GM13977 (cell line): ENCODE measurements around the gene WNT5A.

Source experiments
- DNase-seq: peaks from one replicate; pipeline ENCODE4 v3.0.0; 2012; ENCODE audit warnings: low spot score
- CTCF ChIP-seq: IDR thresholded peaks from 2 replicates; pipeline ENCODE4 v1.5.1; 2012; ENCODE audit warnings: mild to moderate bottlenecking, control low read depth; ENCODE audit not compliant: insufficient read depth; ENCODE audit errors: extremely low read depth, missing control alignments
- in situ Hi-C: fragments of 300-500 bp; cut with MboI; formaldehyde crosslinking; loops from one replicate; pipeline ENCODE4 v1.12.0; 2022; ENCODE audit warnings: low sequenced_read_pairs, low pct_unique_long_range_greater_than_20kb, mixed read lengths, inconsistent platforms; ENCODE audit not compliant: unreplicated experiment

Gene WNT5A

GRCh38 chr3:55468251-55468650 lies 18.9 kb downstream of the WNT5A start:
- in situ Hi-C loops, result no loop called here
- no peak for DNase-seq
- TF ChIP-seq CTCF, result no peak

- no peak for DNase-seq
- in situ Hi-C loops, result no loop called here
- TF ChIP-seq CTCF, result no peak
Observed at GRCh38 chr3:55467099-55467498, 20.0 kb downstream of the WNT5A start.

- in situ Hi-C loops, result no loop called here
Observed at GRCh38 chr3:55466526-55466925, 20.6 kb downstream of the WNT5A start.

GRCh38 chr3:55461896-55462295 lies 25.2 kb downstream of the WNT5A start:
- in situ Hi-C loops, result no loop called here
- TF ChIP-seq CTCF, result no peak
- no peak for DNase-seq

More at GRCh38 chr3:55466526-55466925, 20.6 kb downstream of the WNT5A start:
- TF ChIP-seq CTCF, result no peak
- no peak for DNase-seq

GRCh38 chr3:55459838-55460237 lies 27.3 kb downstream of the WNT5A start:
- in situ Hi-C loops, result no loop called here
- no peak for DNase-seq

GRCh38 chr3:55458181-55458790 lies 28.8 kb downstream of the WNT5A start:
- no peak for TF ChIP-seq CTCF

More at GRCh38 chr3:55459838-55460237, 27.3 kb downstream of the WNT5A start:
- TF ChIP-seq CTCF, result no peak

GRCh38 chr3:55455915-55456314 lies 31.2 kb downstream of the WNT5A start:
- no peak for DNase-seq
- TF ChIP-seq CTCF, result no peak
- in situ Hi-C loops, result no loop called here

More at GRCh38 chr3:55458181-55458790, 28.8 kb downstream of the WNT5A start:
- in situ Hi-C loops, result no loop called here
- no peak for DNase-seq
